HG02588 (cell line): ENCODE measurements around the gene GTF3C1.
"Not testable (repeated sequence)": the region's sequence is repeated elsewhere in the genome, so short reads cannot be mapped to it uniquely, and the experiment has no call there.

Experiments used
- ATAC-seq: cut with Tn5 transposase; IDR thresholded peaks from one replicate; pipeline ENCODE4 v1.9.1; 2021; ENCODE audit warnings: mild to moderate bottlenecking, moderate library complexity; ENCODE audit not compliant: unreplicated experiment

The GTF3C1 gene

DNA sequence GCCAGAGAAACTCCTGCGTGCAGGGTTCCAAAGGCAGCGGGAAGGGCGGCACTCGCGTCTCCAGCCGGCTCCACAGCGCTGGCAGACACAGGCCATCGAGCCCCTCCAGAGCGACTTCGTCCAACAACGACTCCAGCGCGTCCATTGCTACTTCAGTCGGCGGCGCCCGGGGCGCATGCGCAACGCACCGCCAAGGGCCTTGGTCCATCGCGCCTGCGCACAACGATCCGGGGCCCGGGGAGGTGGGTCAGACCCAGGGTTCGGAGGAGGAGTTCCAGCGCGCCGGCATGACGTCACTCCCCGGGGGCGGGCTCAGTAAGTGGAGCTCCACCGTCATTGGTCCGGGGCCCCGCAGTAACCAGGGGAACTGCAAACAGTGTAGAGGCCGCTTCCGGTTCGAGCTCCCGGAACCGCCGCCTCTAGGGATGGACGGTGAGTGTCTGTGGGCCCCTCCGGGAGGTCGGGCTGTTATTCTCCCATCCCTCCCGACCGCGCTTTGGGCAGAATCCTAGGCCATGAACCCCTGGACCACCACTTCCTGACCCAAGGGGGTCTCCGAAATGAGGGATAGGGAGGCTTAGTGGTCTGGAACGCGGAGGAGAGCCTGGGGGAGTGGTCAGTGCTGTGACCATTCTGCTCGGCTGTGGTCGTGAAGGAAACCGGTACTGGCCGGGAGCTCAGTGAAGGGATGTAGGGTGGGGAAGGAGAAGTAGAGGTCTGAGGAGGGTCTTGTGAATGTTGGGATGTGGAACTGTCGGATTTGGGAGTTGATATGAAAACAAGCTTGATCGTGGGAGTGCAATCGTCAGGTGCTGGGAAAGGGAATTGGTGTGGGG is at the start of gene GTF3C1, which contains the start of gene KATNIP:
GTF3C1 (minus strand) TSS at position 168 of the 836 bp plus-strand sequence; CDS start at position 145, 23 bp downstream.
KATNIP (plus strand) TSS at position 399 of the 836 bp plus-strand sequence; CDS start at position 426, 27 bp downstream.
- ATAC-seq: peak; percentile 96

- ATAC-seq: no peak
Measured at GRCh38 chr16:27598931-27599565, 49.3 kb upstream of the GTF3C1 start.

DNA sequence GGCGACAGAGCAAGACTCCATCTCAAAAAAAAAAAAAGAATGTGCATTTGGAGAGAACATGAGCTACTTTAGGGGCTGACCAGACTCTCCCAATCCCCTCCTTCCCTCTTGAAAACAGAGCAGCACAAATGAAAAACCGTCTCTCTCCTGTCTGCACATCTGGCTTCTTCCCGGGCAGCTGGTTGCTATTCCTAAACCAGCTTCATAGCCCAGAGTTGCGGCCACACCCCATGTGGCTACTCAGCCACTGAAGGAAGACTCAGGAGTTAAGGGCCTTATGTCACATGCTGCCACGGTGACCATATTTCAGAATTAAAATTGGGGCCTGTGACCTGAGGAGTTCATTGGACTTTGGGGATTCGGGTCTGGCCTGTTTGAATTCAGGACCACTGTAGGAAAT is 48.5 kb upstream of the GTF3C1 start:
- ATAC-seq: no peak

DNA sequence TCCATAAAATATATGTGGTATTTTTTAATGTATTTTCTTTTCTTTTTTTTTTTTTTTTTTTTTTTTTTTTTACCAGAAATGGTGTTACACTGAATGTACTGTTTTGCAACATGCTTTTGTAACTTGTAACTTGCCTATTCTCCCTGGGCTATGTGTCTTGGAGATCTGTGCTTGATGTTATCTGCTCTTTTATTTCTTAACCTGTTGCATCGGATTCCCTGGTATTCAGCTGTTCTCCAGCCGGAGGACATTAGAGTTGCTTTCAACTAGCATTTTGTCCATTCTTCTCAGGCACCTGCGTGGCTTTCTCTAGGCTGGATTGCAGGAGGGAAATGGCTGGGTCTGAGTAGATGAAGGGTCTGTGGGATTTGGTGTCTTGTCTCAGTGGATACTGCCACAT is 47.6 kb upstream of the GTF3C1 start:
- no peak for ATAC-seq

- no peak for ATAC-seq
Measured at GRCh38 chr16:27596411-27596810, 46.7 kb upstream of the GTF3C1 start.

DNA sequence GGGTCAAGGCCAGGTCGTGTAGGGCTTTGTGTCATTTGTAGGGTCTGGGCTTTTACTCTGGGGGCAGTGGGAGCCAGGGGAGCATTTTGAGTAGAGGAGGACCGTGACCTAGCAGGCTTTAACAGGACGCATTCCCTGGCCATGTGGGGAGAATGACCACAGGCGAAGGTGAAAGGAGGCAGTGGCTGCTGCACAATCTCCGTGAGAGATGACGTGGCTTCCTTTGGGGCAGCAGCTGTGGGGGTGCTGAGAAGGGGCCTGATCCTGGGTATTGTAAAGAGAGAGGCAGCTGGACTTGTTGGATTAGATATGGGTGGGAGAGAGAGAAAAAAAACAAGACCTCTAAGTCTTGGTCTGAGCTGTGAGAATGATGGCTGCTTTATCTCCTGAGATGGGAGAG is 46.3 kb upstream of the GTF3C1 start:
- no peak for ATAC-seq

- ATAC-seq: no peak
Measured at GRCh38 chr16:27595475-27595874, 45.8 kb upstream of the GTF3C1 start.

DNA sequence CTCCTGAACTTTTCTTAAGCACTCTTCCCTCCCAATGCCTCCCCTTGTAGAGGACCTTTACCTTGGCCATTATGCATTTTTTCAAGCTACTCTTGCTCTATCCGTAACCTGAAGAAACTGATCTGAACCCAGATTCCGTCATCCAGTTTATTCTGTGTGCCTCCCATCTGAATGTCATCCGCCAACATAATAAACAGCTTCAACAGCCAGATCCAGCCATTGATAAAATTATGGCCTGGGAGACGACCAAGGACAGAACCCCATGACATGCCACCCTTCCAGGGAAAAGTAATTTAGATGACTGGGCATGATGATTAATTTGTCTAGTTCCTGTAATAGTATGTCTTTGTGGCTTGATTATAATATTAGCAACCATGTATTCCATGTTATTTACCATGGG is 42.1 kb upstream of the GTF3C1 start:
- ATAC-seq: no peak

GRCh38 chr16:27588057-27588456 is 38.3 kb upstream of the GTF3C1 start:
- ATAC-seq: no peak

- ATAC-seq: no peak
Measured at GRCh38 chr16:27586711-27587110, 37.0 kb upstream of the GTF3C1 start.

DNA sequence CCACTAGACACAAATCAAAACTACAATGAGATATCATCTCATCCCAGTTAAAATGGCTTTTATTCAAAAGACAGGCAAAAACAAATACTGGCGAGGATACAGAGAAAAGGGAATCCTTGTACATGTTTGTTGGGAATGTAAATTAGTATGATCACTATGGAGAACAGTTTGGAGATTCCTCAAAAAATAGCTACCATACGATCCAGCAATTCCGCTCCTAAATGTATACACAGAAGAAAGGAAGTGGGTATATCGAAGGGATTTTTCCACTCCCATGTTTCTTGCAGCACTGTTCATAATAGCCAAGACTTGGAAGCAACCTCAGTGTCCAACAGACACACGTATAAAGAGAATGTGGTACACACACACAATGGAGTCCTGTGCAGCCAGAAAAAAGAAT is 35.5 kb upstream of the GTF3C1 start:
- ATAC-seq: no peak

GRCh38 chr16:27583634-27584033 is 33.9 kb upstream of the GTF3C1 start:
- no peak for ATAC-seq

- no peak for ATAC-seq
Measured at GRCh38 chr16:27582883-27583282, 33.2 kb upstream of the GTF3C1 start.

- no peak for ATAC-seq
Measured at GRCh38 chr16:27579087-27579980, 29.6 kb upstream of the GTF3C1 start.

GRCh38 chr16:27576729-27577128 is 27.0 kb upstream of the GTF3C1 start:
- no peak for ATAC-seq

DNA sequence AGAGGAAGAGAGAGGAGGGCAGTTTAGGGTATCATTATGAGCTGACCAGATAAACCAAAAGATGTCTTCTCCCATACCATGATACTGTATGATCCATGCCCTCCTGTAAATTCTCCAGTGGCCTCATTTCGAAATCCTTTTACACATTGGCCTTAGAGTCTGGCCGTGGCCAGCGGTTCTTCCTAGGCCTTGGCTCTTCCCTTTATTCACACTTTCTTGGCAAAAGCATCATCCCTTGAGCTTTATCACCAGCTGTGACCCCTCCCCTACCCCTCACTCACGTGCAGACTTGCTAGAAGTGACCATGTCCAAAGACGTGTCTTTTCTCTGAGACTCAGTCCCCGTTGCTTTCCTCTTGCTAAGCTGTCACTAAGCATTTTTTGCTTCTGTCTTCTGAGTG is 23.0 kb upstream of the GTF3C1 start:
- ATAC-seq: no peak

- no peak for ATAC-seq
Measured at GRCh38 chr16:27571433-27572326, 22.0 kb upstream of the GTF3C1 start.

DNA sequence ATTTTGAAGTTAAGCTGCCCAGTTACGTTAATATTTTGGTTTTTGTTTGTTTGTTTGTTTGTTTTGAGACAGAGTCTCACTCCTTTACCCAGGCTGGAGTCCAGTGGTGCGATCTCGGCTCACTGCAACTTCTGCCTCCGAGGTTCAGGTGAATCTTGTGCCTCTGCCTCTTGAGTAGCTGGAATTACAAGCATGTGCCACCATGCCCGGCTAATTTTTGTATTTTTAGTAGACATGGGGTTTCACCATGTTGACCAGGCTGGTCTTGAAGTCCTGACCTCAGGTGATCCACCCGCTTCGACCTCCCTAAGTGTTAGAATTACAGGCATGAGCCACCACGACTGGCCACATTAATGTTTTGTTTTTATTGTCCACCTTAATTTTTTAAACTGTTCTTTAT is 21.3 kb upstream of the GTF3C1 start:
- not testable (repeated sequence) for ATAC-seq

- ATAC-seq: no peak
Measured at GRCh38 chr16:27568077-27568476, 18.4 kb upstream of the GTF3C1 start.

- ATAC-seq: no peak
Measured at GRCh38 chr16:27566417-27566816, 16.7 kb upstream of the GTF3C1 start.
